DMS 273 (cell line): Measurements from ENCODE around the gene TRAPPC8.

ENCODE experiments used
- DNase-seq: peaks from one replicate; lab custom pipeline; 2025; ENCODE audit not compliant: unreplicated experiment; lab: John Stamatoyannopoulos, UW

TRAPPC8 gene

DNA sequence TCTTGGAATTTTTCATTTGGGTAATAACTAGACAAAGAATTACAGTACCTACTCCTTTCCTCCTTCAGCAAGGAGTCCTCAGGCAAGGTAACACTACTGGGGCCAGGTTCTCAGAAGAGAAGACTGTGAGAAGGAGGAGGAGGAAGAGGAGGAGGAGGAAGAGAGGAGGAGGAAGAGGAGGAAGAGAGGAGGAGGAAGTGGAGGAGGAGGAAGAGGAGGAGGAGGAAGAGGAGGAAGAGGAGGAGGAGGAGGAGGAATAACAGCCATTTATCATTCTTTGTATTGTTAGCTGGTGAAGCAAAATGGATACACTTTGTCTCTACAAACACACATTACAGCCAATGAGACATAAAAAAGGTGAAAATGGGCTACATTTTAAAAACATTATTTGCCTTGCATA is 149.4 kb downstream of the TRAPPC8 start:
- DNase-seq: no peak

DNA sequence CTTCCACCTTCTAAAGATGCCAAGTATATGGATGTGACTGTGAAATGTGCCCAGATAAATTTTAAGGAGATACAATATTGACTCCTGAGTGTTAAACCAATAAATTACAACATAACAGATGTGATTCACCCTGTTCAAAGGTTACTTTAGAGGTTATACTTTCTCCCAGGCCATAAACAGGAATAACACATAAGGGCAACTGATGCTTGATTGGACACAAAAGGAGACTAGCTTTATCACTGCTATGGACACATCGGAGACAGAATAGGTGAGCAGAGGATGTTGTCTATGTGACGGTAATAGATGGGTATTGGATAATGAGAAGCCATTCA is 150.4 kb downstream of the TRAPPC8 start:
- DNase-seq: no peak

- DNase-seq: no peak
These were observed 150.9 kb downstream of the TRAPPC8 start for GRCh38 chr18:31791817-31792579.

DNA sequence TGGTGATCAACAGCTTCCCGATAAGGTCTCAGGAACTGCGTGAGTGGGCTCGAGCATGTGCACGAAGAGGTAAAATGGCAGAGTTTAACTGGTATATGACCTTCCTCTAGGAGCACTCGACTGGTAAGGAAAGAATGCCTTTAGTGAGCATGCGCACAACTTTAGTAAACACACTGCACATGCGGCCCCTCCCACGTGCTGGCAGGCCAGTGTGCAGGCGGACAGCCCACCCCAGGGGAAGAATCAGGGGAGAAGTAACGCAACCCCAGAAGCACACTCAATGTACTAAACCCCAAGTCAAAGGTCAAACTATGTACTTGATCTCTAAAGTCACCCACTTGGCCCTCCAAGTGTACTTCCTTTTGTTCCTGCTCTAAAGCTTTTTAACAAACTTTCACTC is 153.5 kb downstream of the TRAPPC8 start:
- DNase-seq: no peak

DNA sequence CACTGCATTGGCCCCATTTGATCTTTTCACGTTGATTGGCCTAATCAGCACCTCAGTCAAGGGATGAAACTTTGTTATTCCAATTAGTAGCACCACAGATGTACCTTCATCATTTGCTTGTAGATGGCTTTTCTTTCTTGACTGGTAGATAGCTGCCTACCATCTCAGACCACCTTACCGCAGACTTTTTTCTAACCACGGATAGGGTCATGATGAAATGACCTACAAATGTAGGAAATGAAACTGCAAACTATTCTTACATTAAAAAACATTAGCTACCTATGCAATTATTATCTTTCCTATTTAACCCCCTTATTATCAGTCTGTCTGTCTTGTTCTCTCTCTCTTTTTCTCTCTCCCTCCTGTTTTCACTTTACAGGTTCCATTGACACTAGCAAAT is 159.9 kb downstream of the TRAPPC8 start:
- no peak for DNase-seq
